ENCODE results near the gene MACROD2.
"Not testable (repeated sequence)": the region's sequence is repeated elsewhere in the genome, so short reads cannot be mapped to it uniquely, and the experiment has no call there.

Gene MACROD2

GRCh38 chr20:14996883-14997672 lies 1001.8 kb downstream of the MACROD2 start:
- no peaks in the 10 kb centered on the region for H3K27me3 Mint-ChIP-seq (ENCODE audit: low read depth)
- no peaks in the 10 kb centered on the region for H3K36me3 Mint-ChIP-seq (ENCODE audit: low read depth)
- peaks cover 11% of the 10 kb centered on the region for H3K9me3 Mint-ChIP-seq
- H3K27ac Mint-ChIP-seq, result no peak overlapping the region
- H3K4me1 Mint-ChIP-seq (ENCODE audit: low read depth), result no peaks in the 10 kb centered on the region
- H3K4me3 Mint-ChIP-seq, result no peak overlapping the region

DNA sequence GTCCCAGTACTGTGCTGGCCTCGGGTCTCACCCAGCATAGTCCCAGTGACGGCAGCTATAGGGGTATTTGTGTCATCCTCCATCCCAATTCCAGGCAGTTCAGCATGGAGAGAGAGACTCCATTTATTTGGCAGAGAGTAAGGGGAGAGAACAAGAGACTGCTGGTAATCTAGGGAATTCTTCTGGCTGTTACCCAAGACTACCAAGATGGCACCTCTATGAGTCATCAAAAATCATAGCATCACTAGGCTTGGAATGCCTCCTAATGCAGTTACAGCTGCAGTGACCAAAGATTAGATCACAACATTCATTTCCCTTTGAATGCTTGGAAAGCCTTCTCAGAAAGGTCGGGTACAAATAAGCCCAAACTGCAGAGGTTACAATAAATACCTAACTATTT lies 1002.5 kb downstream of the MACROD2 start:
- Mint-ChIP-seq H3K27ac (no peak overlapping the region), H3K4me3 (no peak overlapping the region), H3K27me3 (ENCODE audit: low read depth) (no peaks in the 10 kb centered on the region), H3K4me1 (ENCODE audit: low read depth) (no peaks in the 10 kb centered on the region), H3K36me3 (ENCODE audit: low read depth) (no peaks in the 10 kb centered on the region), H3K9me3 (peaks cover 11% of the 10 kb centered on the region)

- no peak overlapping the region for H3K4me3 Mint-ChIP-seq
- H3K4me1 Mint-ChIP-seq (ENCODE audit: low read depth), result no peaks in the 10 kb centered on the region
- no peaks in the 10 kb centered on the region for H3K36me3 Mint-ChIP-seq (ENCODE audit: low read depth)
- peaks cover 6% of the 10 kb centered on the region for H3K9me3 Mint-ChIP-seq
- H3K27me3 Mint-ChIP-seq (ENCODE audit: low read depth), result no peaks in the 10 kb centered on the region
- no peak overlapping the region for H3K27ac Mint-ChIP-seq
These were observed 1010.1 kb downstream of the MACROD2 start for GRCh38 chr20:15005300-15005986.

- H3K9me3 Mint-ChIP-seq, result peaks cover 13% of the 10 kb centered on the region
- no peaks in the 10 kb centered on the region for H3K4me1 Mint-ChIP-seq (ENCODE audit: low read depth)
- H3K4me3 Mint-ChIP-seq, result no peak overlapping the region
- no peaks in the 10 kb centered on the region for H3K36me3 Mint-ChIP-seq (ENCODE audit: low read depth)
- H3K27ac Mint-ChIP-seq, result no peak overlapping the region
- H3K27me3 Mint-ChIP-seq (ENCODE audit: low read depth), result no peaks in the 10 kb centered on the region
These were observed 1016.3 kb downstream of the MACROD2 start for GRCh38 chr20:15011631-15012030.

DNA sequence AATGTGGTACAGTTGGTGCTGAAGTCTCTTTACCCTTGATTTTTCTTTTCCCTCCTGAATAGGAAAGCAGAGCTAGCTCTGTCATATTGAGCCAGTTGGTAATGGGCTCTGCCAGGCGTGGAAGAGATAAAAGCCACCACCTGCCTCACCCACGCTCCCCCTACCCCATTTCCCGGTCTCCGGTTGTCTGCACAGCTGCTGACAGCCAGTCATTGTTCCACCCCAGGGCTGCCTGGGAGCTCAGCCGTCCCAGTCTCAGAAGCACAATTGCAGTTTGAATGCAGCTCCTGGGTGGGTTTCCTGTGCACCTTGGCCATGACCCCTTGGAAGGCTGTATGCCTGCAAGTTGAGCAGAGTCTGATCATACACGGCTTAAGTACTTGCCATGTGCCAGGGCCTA lies 1017.2 kb downstream of the MACROD2 start:
- Mint-ChIP-seq H3K27ac (no peak overlapping the region), H3K27me3 (ENCODE audit: low read depth) (no peaks in the 10 kb centered on the region), H3K4me3 (no peak overlapping the region), H3K4me1 (ENCODE audit: low read depth) (no peaks in the 10 kb centered on the region), H3K36me3 (ENCODE audit: low read depth) (no peaks in the 10 kb centered on the region), H3K9me3 (peaks cover 13% of the 10 kb centered on the region)

GRCh38 chr20:15016875-15017274 lies 1021.6 kb downstream of the MACROD2 start:
- not testable (repeated sequence) for H3K4me3 Mint-ChIP-seq; H3K27ac Mint-ChIP-seq; H3K4me1 Mint-ChIP-seq (ENCODE audit: low read depth); H3K36me3 Mint-ChIP-seq (ENCODE audit: low read depth); H3K27me3 Mint-ChIP-seq (ENCODE audit: low read depth)
- peaks cover 16% of the 10 kb centered on the region for H3K9me3 Mint-ChIP-seq

- Mint-ChIP-seq H3K36me3 (ENCODE audit: low read depth) (no peaks in the 10 kb centered on the region), H3K4me3 (no peak overlapping the region), H3K27me3 (ENCODE audit: low read depth) (no peaks in the 10 kb centered on the region), H3K9me3 (peaks cover 19% of the 10 kb centered on the region), H3K27ac (no peak overlapping the region), H3K4me1 (ENCODE audit: low read depth) (no peaks in the 10 kb centered on the region)
These were observed 1023.6 kb downstream of the MACROD2 start for GRCh38 chr20:15018966-15019365.

GRCh38 chr20:15020845-15021244 lies 1025.5 kb downstream of the MACROD2 start:
- Mint-ChIP-seq H3K27ac (no peak overlapping the region), H3K4me3 (no peak overlapping the region), H3K27me3 (ENCODE audit: low read depth) (no peaks in the 10 kb centered on the region), H3K9me3 (peaks cover 19% of the 10 kb centered on the region), H3K36me3 (ENCODE audit: low read depth) (no peaks in the 10 kb centered on the region), H3K4me1 (ENCODE audit: low read depth) (no peaks in the 10 kb centered on the region)

DNA sequence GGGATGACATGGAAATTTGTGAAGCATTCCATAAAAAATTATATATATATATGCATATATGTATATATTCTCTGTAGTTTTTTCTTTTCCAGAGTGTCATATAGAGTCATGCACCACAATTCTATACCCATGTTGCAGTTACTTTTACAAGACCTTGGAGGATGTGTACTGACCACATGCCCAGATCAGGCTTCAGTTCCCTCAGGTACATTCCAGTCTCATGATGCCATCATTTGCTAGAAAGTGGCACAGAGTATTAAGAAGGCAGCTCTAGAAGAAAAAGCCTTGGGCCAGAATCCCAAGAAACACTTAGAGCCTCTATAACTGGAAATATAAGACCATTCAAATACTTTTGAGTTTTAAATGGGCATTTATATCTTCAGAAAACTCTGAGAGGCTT lies 1027.6 kb downstream of the MACROD2 start:
- Mint-ChIP-seq H3K4me3 (no peak overlapping the region), H3K4me1 (ENCODE audit: low read depth) (no peaks in the 10 kb centered on the region), H3K9me3 (peaks cover 12% of the 10 kb centered on the region), H3K27ac (no peak overlapping the region), H3K27me3 (ENCODE audit: low read depth) (no peaks in the 10 kb centered on the region), H3K36me3 (ENCODE audit: low read depth) (no peaks in the 10 kb centered on the region)

GRCh38 chr20:15026759-15027158 lies 1031.4 kb downstream of the MACROD2 start:
- H3K27ac Mint-ChIP-seq, result no peak overlapping the region
- H3K4me3 Mint-ChIP-seq, result no peak overlapping the region
- H3K36me3 Mint-ChIP-seq (ENCODE audit: low read depth), result no peaks in the 10 kb centered on the region
- no peaks in the 10 kb centered on the region for H3K27me3 Mint-ChIP-seq (ENCODE audit: low read depth)
- H3K4me1 Mint-ChIP-seq (ENCODE audit: low read depth), result no peaks in the 10 kb centered on the region
- peaks cover 9% of the 10 kb centered on the region for H3K9me3 Mint-ChIP-seq

DNA sequence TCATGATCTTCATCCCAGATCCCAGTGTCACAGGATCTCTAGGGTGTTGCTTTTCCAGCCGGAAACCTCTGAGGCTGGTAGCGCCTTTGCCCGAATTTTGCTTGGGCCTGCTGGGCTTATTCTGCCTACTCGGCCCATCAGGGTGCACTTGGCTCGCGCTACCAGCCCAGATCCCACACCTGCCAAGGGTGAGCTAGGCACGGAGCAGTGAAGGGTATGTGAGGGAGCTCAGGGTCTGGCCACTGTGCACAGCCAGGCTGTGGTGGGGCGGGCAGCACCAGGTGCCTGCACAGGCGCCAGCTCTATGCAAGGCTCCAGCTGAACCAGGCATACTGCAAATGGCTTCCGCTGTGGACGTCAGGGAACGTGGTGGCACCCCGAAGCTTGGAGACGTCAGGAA lies 1035.5 kb downstream of the MACROD2 start:
- Mint-ChIP-seq H3K9me3 (peaks cover 16% of the 10 kb centered on the region), H3K27me3 (ENCODE audit: low read depth) (no peaks in the 10 kb centered on the region), H3K4me3 (no peak overlapping the region), H3K4me1 (ENCODE audit: low read depth) (no peaks in the 10 kb centered on the region), H3K27ac (no peak overlapping the region), H3K36me3 (ENCODE audit: low read depth) (no peaks in the 10 kb centered on the region)

- H3K9me3 Mint-ChIP-seq, result peaks cover 16% of the 10 kb centered on the region
- H3K4me3 Mint-ChIP-seq, result no peak overlapping the region
- H3K4me1 Mint-ChIP-seq (ENCODE audit: low read depth), result no peaks in the 10 kb centered on the region
- no peak overlapping the region for H3K27ac Mint-ChIP-seq
- no peaks in the 10 kb centered on the region for H3K27me3 Mint-ChIP-seq (ENCODE audit: low read depth)
- H3K36me3 Mint-ChIP-seq (ENCODE audit: low read depth), result no peaks in the 10 kb centered on the region
These were observed 1036.4 kb downstream of the MACROD2 start for GRCh38 chr20:15031546-15032351.

GRCh38 chr20:15032352-15032622 lies 1037.0 kb downstream of the MACROD2 start:
- H3K27ac Mint-ChIP-seq, result no peak overlapping the region
- H3K27me3 Mint-ChIP-seq (ENCODE audit: low read depth), result no peaks in the 10 kb centered on the region
- no peaks in the 10 kb centered on the region for H3K4me1 Mint-ChIP-seq (ENCODE audit: low read depth)
- H3K9me3 Mint-ChIP-seq, result peaks cover 16% of the 10 kb centered on the region
- H3K36me3 Mint-ChIP-seq (ENCODE audit: low read depth), result no peaks in the 10 kb centered on the region
- no peak overlapping the region for H3K4me3 Mint-ChIP-seq

DNA sequence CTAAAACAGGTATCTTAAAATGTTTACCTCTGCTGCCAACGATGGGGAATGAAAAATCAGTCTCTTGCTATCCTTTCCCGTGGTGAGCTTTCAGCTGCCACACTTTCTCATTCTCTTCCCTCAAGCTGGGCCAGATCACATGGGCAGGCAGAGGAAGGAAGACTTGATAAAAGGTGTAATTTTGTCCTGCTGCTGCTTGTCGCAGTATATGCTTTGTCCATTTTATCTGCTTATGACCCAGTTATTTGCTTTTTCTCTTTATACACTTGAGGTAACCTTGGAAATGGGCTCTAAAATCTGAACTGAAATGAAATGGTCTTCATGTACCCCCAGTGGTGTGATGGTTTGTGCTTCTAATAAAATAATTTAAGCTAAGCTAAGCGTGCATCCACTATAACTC lies 1038.0 kb downstream of the MACROD2 start:
- Mint-ChIP-seq H3K9me3 (peaks cover 16% of the 10 kb centered on the region), H3K27me3 (ENCODE audit: low read depth) (no peaks in the 10 kb centered on the region), H3K27ac (no peak overlapping the region), H3K4me1 (ENCODE audit: low read depth) (no peaks in the 10 kb centered on the region), H3K4me3 (no peak overlapping the region), H3K36me3 (ENCODE audit: low read depth) (no peaks in the 10 kb centered on the region)

DNA sequence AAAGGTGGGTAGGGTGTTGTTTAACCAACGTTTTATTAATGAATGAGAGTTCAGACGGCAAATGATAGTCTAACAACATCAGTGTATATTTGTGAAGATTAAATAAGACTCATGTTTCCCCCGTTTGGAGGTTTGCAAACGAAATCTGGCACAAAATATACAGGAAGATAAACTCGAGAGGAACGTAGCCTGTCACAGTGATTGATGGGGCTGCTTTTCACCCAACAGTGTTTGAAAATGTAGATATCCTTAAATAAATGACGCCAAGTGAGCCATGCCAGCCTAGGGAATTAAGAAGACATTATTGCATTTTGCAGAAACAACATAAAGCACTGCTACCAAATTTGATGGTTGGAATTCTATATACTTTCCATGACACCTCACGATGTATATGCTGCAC lies 1038.6 kb downstream of the MACROD2 start:
- H3K27ac Mint-ChIP-seq, result no peak overlapping the region
- H3K4me3 Mint-ChIP-seq, result no peak overlapping the region
- no peaks in the 10 kb centered on the region for H3K36me3 Mint-ChIP-seq (ENCODE audit: low read depth)
- peaks cover 10% of the 10 kb centered on the region for H3K9me3 Mint-ChIP-seq
- H3K4me1 Mint-ChIP-seq (ENCODE audit: low read depth), result no peaks in the 10 kb centered on the region
- H3K27me3 Mint-ChIP-seq (ENCODE audit: low read depth), result no peaks in the 10 kb centered on the region
